ENCODE data around the gene PRKCZ. TPM values are rescaled to one million over a fixed set of nuclear protein-coding genes. Genes with fewer than 3 reads are reported as not detected.

PRKCZ gene
- polyA plus RNA-seq, 4 donors, result 44.2 to 252 (median 144) TPM

- no peak overlapping the region for H3K4me3 ChIP-seq (ENCODE audit: low read depth in 1 of 3, low read length in 3 of 3)
- H3K27ac ChIP-seq (ENCODE audit: low read depth in 1 of 3, low read length in 2 of 3), result no peak overlapping the region
- no peaks in the 10 kb centered on the region for H3K9me3 ChIP-seq (ENCODE audit: control insufficient read depth in 2 of 2, insufficient read depth in 1 of 2, low read depth in 1 of 2, low read length in 1 of 2)
- 73 to 81% (median 77%) methylated on average over 10 of the region's 10 CpGs for WGBS, 3 donors
- H3K27me3 ChIP-seq (ENCODE audit: control insufficient read depth in 3 of 3, insufficient read depth in 3 of 3, low read length in 3 of 3), result no peaks in the 10 kb centered on the region
- H3K36me3 ChIP-seq (ENCODE audit: control insufficient read depth in 3 of 3, insufficient read depth in 2 of 3, low read depth in 1 of 3, low read length in 3 of 3), result peaks cover 0 to 80% (median 25%) of the 10 kb centered on the region in 3 donors
- no peak for FAIRE-seq
- no peaks in the 10 kb centered on the region for H3K4me1 ChIP-seq (ENCODE audit: control insufficient read depth in 3 of 3, insufficient read depth in 2 of 3, low read depth in 1 of 3, low read length in 2 of 3)
- DNase-seq, result no peak
Measured at GRCh38 chr1:2151252-2151651, 101.0 kb downstream of the PRKCZ start.

- no peak overlapping the region for H3K4me3 ChIP-seq (ENCODE audit: low read depth in 1 of 3, low read length in 3 of 3)
- H3K27me3 ChIP-seq (ENCODE audit: control insufficient read depth in 3 of 3, insufficient read depth in 3 of 3, low read length in 3 of 3), result no peaks in the 10 kb centered on the region
- H3K36me3 ChIP-seq (ENCODE audit: control insufficient read depth in 3 of 3, insufficient read depth in 2 of 3, low read depth in 1 of 3, low read length in 3 of 3), result peaks cover 0 to 79% (median 23%) of the 10 kb centered on the region in 3 donors
- no peaks in the 10 kb centered on the region for H3K9me3 ChIP-seq (ENCODE audit: control insufficient read depth in 2 of 2, insufficient read depth in 1 of 2, low read depth in 1 of 2, low read length in 1 of 2)
- no peaks in the 10 kb centered on the region for H3K4me1 ChIP-seq (ENCODE audit: control insufficient read depth in 3 of 3, insufficient read depth in 2 of 3, low read depth in 1 of 3, low read length in 2 of 3)
- no peak overlapping the region for H3K27ac ChIP-seq (ENCODE audit: low read depth in 1 of 3, low read length in 2 of 3)
- 89 to 96% (median 92%) methylated on average over 6 of the region's 6 CpGs for WGBS, 3 donors
- FAIRE-seq (no peak), DNase-seq (no peak)
Measured at GRCh38 chr1:2151911-2152310, 101.7 kb downstream of the PRKCZ start.

- no peak overlapping the region for H3K27ac ChIP-seq (ENCODE audit: low read depth in 1 of 3, low read length in 2 of 3)
- no peak overlapping the region for H3K4me3 ChIP-seq (ENCODE audit: low read depth in 1 of 3, low read length in 3 of 3)
- no peaks in the 10 kb centered on the region for H3K27me3 ChIP-seq (ENCODE audit: control insufficient read depth in 3 of 3, insufficient read depth in 3 of 3, low read length in 3 of 3)
- DNase-seq (no peak), FAIRE-seq (no peak)
- peaks cover 0 to 88% (median 25%) of the 10 kb centered on the region in 3 donors for H3K36me3 ChIP-seq (ENCODE audit: control insufficient read depth in 3 of 3, insufficient read depth in 2 of 3, low read depth in 1 of 3, low read length in 3 of 3)
- no peaks in the 10 kb centered on the region for H3K4me1 ChIP-seq (ENCODE audit: control insufficient read depth in 3 of 3, insufficient read depth in 2 of 3, low read depth in 1 of 3, low read length in 2 of 3)
- 81 to 89% (median 82%) methylated on average over 11 of the region's 11 CpGs for WGBS, 3 donors
- no peaks in the 10 kb centered on the region for H3K9me3 ChIP-seq (ENCODE audit: control insufficient read depth in 2 of 2, insufficient read depth in 1 of 2, low read depth in 1 of 2, low read length in 1 of 2)
Measured at GRCh38 chr1:2152954-2153353, 102.7 kb downstream of the PRKCZ start.

GRCh38 chr1:2154022-2154421 is 103.8 kb downstream of the PRKCZ start:
- 93 to 99% (median 96%) methylated on average over 21 of the region's 21 CpGs for WGBS, 3 donors
- H3K4me3 ChIP-seq (ENCODE audit: low read depth in 1 of 3, low read length in 3 of 3), result no peak overlapping the region
- H3K9me3 ChIP-seq (ENCODE audit: control insufficient read depth in 2 of 2, insufficient read depth in 1 of 2, low read depth in 1 of 2, low read length in 1 of 2), result no peaks in the 10 kb centered on the region
- peaks cover 0 to 91% (median 25%) of the 10 kb centered on the region in 3 donors for H3K36me3 ChIP-seq (ENCODE audit: control insufficient read depth in 3 of 3, insufficient read depth in 2 of 3, low read depth in 1 of 3, low read length in 3 of 3)
- no peak overlapping the region for H3K27ac ChIP-seq (ENCODE audit: low read depth in 1 of 3, low read length in 2 of 3)
- no peaks in the 10 kb centered on the region for H3K4me1 ChIP-seq (ENCODE audit: control insufficient read depth in 3 of 3, insufficient read depth in 2 of 3, low read depth in 1 of 3, low read length in 2 of 3)
- H3K27me3 ChIP-seq (ENCODE audit: control insufficient read depth in 3 of 3, insufficient read depth in 3 of 3, low read length in 3 of 3), result no peaks in the 10 kb centered on the region
- FAIRE-seq, result no peak
- DNase-seq, result no peak

- DNase-seq (no peak), FAIRE-seq (no peak)
- Histone ChIP-seq H3K4me3 (ENCODE audit: low read depth in 1 of 3, low read length in 3 of 3) (no peak overlapping the region), H3K4me1 (ENCODE audit: control insufficient read depth in 3 of 3, insufficient read depth in 2 of 3, low read depth in 1 of 3, low read length in 2 of 3) (no peaks in the 10 kb centered on the region), H3K9me3 (ENCODE audit: control insufficient read depth in 2 of 2, insufficient read depth in 1 of 2, low read depth in 1 of 2, low read length in 1 of 2) (no peaks in the 10 kb centered on the region), H3K36me3 (ENCODE audit: control insufficient read depth in 3 of 3, insufficient read depth in 2 of 3, low read depth in 1 of 3, low read length in 3 of 3) (peaks cover 0 to 92% (median 24%) of the 10 kb centered on the region in 3 donors), H3K27me3 (ENCODE audit: control insufficient read depth in 3 of 3, insufficient read depth in 3 of 3, low read length in 3 of 3) (no peaks in the 10 kb centered on the region), H3K27ac (ENCODE audit: low read depth in 1 of 3, low read length in 2 of 3) (no peak overlapping the region)
- WGBS, 3 donors, result 96 to 98% (median 97%) methylated on average over 10 of the region's 10 CpGs
Measured at GRCh38 chr1:2155147-2155598, 105.0 kb downstream of the PRKCZ start.

GRCh38 chr1:2155788-2156187 is 105.6 kb downstream of the PRKCZ start:
- WGBS, 3 donors, result 90 to 91% (median 90%) methylated on average over 6 of the region's 6 CpGs
- no peaks in the 10 kb centered on the region for H3K9me3 ChIP-seq (ENCODE audit: control insufficient read depth in 2 of 2, insufficient read depth in 1 of 2, low read depth in 1 of 2, low read length in 1 of 2)
- no peaks in the 10 kb centered on the region for H3K4me1 ChIP-seq (ENCODE audit: control insufficient read depth in 3 of 3, insufficient read depth in 2 of 3, low read depth in 1 of 3, low read length in 2 of 3)
- no peaks in the 10 kb centered on the region for H3K27me3 ChIP-seq (ENCODE audit: control insufficient read depth in 3 of 3, insufficient read depth in 3 of 3, low read length in 3 of 3)
- FAIRE-seq (no peak), DNase-seq (no peak)
- H3K36me3 ChIP-seq (ENCODE audit: control insufficient read depth in 3 of 3, insufficient read depth in 2 of 3, low read depth in 1 of 3, low read length in 3 of 3), result peaks cover 0 to 92% (median 22%) of the 10 kb centered on the region in 3 donors
- H3K27ac ChIP-seq (ENCODE audit: low read depth in 1 of 3, low read length in 2 of 3), result no peak overlapping the region
- H3K4me3 ChIP-seq (ENCODE audit: low read depth in 1 of 3, low read length in 3 of 3), result no peak overlapping the region

GRCh38 chr1:2156866-2157265 is 106.7 kb downstream of the PRKCZ start:
- DNase-seq, result no peak
- no peak for FAIRE-seq
- Histone ChIP-seq H3K4me1 (ENCODE audit: control insufficient read depth in 3 of 3, insufficient read depth in 2 of 3, low read depth in 1 of 3, low read length in 2 of 3) (no peaks in the 10 kb centered on the region), H3K4me3 (ENCODE audit: low read depth in 1 of 3, low read length in 3 of 3) (no peak overlapping the region), H3K36me3 (ENCODE audit: control insufficient read depth in 3 of 3, insufficient read depth in 2 of 3, low read depth in 1 of 3, low read length in 3 of 3) (peaks cover 0 to 92% (median 24%) of the 10 kb centered on the region in 3 donors), H3K27ac (ENCODE audit: low read depth in 1 of 3, low read length in 2 of 3) (no peak overlapping the region), H3K9me3 (ENCODE audit: control insufficient read depth in 2 of 2, insufficient read depth in 1 of 2, low read depth in 1 of 2, low read length in 1 of 2) (no peaks in the 10 kb centered on the region), H3K27me3 (ENCODE audit: control insufficient read depth in 3 of 3, insufficient read depth in 3 of 3, low read length in 3 of 3) (no peaks in the 10 kb centered on the region)
- 87 to 88% (median 87%) methylated on average over 9 of the region's 9 CpGs for WGBS, 3 donors

- Histone ChIP-seq H3K36me3 (ENCODE audit: control insufficient read depth in 3 of 3, insufficient read depth in 2 of 3, low read depth in 1 of 3, low read length in 3 of 3) (peaks cover 0 to 94% (median 26%) of the 10 kb centered on the region in 3 donors), H3K4me3 (ENCODE audit: low read depth in 1 of 3, low read length in 3 of 3) (no peak overlapping the region)
- no peak for FAIRE-seq
Measured at GRCh38 chr1:2157856-2158255, 107.6 kb downstream of the PRKCZ start.

GRCh38 chr1:2158272-2158671 is 108.1 kb downstream of the PRKCZ start:
- 90 to 97% (median 96%) methylated on average over 16 of the region's 16 CpGs for WGBS, 3 donors
- DNase-seq, result no peak
- H3K9me3 ChIP-seq (ENCODE audit: control insufficient read depth in 2 of 2, insufficient read depth in 1 of 2, low read depth in 1 of 2, low read length in 1 of 2), result peaks cover 0 to 5% of the 10 kb centered on the region in 2 donors
- H3K27ac ChIP-seq (ENCODE audit: low read depth in 1 of 3, low read length in 2 of 3), result no peak overlapping the region
- no peaks in the 10 kb centered on the region for H3K4me1 ChIP-seq (ENCODE audit: control insufficient read depth in 3 of 3, insufficient read depth in 2 of 3, low read depth in 1 of 3, low read length in 2 of 3)
- no peaks in the 10 kb centered on the region for H3K27me3 ChIP-seq (ENCODE audit: control insufficient read depth in 3 of 3, insufficient read depth in 3 of 3, low read length in 3 of 3)
- H3K36me3 ChIP-seq (ENCODE audit: control insufficient read depth in 3 of 3, insufficient read depth in 2 of 3, low read depth in 1 of 3, low read length in 3 of 3), result peaks cover 0 to 94% (median 30%) of the 10 kb centered on the region in 3 donors
- H3K4me3 ChIP-seq (ENCODE audit: low read depth in 1 of 3, low read length in 3 of 3), result no peak overlapping the region
- no peak for FAIRE-seq

More at GRCh38 chr1:2157856-2158255, 107.6 kb downstream of the PRKCZ start:
- Histone ChIP-seq H3K27ac (ENCODE audit: low read depth in 1 of 3, low read length in 2 of 3) (no peak overlapping the region), H3K9me3 (ENCODE audit: control insufficient read depth in 2 of 2, insufficient read depth in 1 of 2, low read depth in 1 of 2, low read length in 1 of 2) (peaks cover 0 to 1% of the 10 kb centered on the region in 2 donors), H3K27me3 (ENCODE audit: control insufficient read depth in 3 of 3, insufficient read depth in 3 of 3, low read length in 3 of 3) (no peaks in the 10 kb centered on the region), H3K4me1 (ENCODE audit: control insufficient read depth in 3 of 3, insufficient read depth in 2 of 3, low read depth in 1 of 3, low read length in 2 of 3) (no peaks in the 10 kb centered on the region)
- DNase-seq, result no peak
- 94 to 96% (median 94%) methylated on average over 19 of the region's 19 CpGs for WGBS, 3 donors

All from small intestine (tissue), 7 donors.